H9 (cell line): ENCODE results near the gene RSPH3. TPM values are rescaled to one million over a fixed set of nuclear protein-coding genes. Genes with fewer than 3 reads are reported as not detected.

Source experiments
- DNase-seq: peaks from one replicate; pipeline ENCODE4 v3.0.0-alpha.2; 2017
- H2AFZ ChIP-seq: one replicate; pipeline ENCODE4 v1.6.1; 2013; ENCODE audit warnings: mild to moderate bottlenecking, low read length, control low read depth, moderate library complexity
- H2AK5ac ChIP-seq: 2 replicates; pipeline ENCODE4 v1.6.1; 2013; ENCODE audit warnings: low read length, control low read depth, mixed read lengths; ENCODE audit not compliant: insufficient read length
- H2BK120ac ChIP-seq: one replicate; pipeline ENCODE4 v1.6.1; 2013; ENCODE audit warnings: low read depth, mild to moderate bottlenecking, low read length, control low read depth, inconsistent platforms; ENCODE audit not compliant: poor library complexity, severe bottlenecking
- H2BK12ac ChIP-seq: 2 replicates; pipeline ENCODE4 v1.6.1; 2013; ENCODE audit warnings: low read length, control low read depth, mixed read lengths, low read depth; ENCODE audit not compliant: insufficient read length
- H2BK15ac ChIP-seq: 2 replicates; pipeline ENCODE4 v1.6.1; 2013; ENCODE audit warnings: low read depth, low read length, control low read depth
- H2BK20ac ChIP-seq: one replicate; pipeline ENCODE4 v1.6.1; 2013; ENCODE audit warnings: low read depth, mild to moderate bottlenecking, low read length, control low read depth, inconsistent platforms; ENCODE audit not compliant: poor library complexity, severe bottlenecking
- H2BK5ac ChIP-seq: 2 replicates; pipeline ENCODE4 v1.6.1; 2013; ENCODE audit warnings: low read length, control low read depth, mixed read lengths; ENCODE audit not compliant: insufficient read length
- H3K14ac ChIP-seq: 2 replicates; pipeline ENCODE4 v1.6.1; 2013; ENCODE audit warnings: low read length, control low read depth; ENCODE audit not compliant: insufficient read depth
- H3K18ac ChIP-seq: 2 replicates; pipeline ENCODE4 v1.6.1; 2013; ENCODE audit warnings: low read depth, mild to moderate bottlenecking, mixed read lengths, low read length, control low read depth; ENCODE audit not compliant: insufficient read length
- H3K23ac ChIP-seq: 2 replicates; pipeline ENCODE4 v1.6.1; 2013; ENCODE audit warnings: low read length, control low read depth, mixed read lengths, low read depth; ENCODE audit not compliant: insufficient read length
- H3K23me2 ChIP-seq: 2 replicates; pipeline ENCODE4 v1.6.1; 2013; ENCODE audit warnings: low read depth, mild to moderate bottlenecking, mixed read lengths, low read length, control low read depth; ENCODE audit not compliant: insufficient read length, poor library complexity, severe bottlenecking
- H3K27ac ChIP-seq: 2 replicates; pipeline ENCODE4 v1.5.1; 2013; ENCODE audit warnings: low read length, control low read depth, mixed read lengths, low read depth; ENCODE audit not compliant: insufficient read length
- H3K27me3 ChIP-seq: 2 replicates; pipeline ENCODE4 v1.6.1; 2013; ENCODE audit warnings: low read length, control low read depth, inconsistent platforms; ENCODE audit not compliant: insufficient read depth
- H3K4ac ChIP-seq: 2 replicates; pipeline ENCODE4 v1.6.1; 2013; ENCODE audit warnings: low read depth, mild to moderate bottlenecking, control low read depth, inconsistent platforms, low read length, moderate library complexity
- H3K4me1 ChIP-seq: 2 replicates; pipeline ENCODE4 v1.6.1; 2013; ENCODE audit warnings: low read length, control low read depth, inconsistent platforms; ENCODE audit not compliant: insufficient read depth
- H3K4me2 ChIP-seq: 2 replicates; pipeline ENCODE4 v1.6.1; 2013; ENCODE audit warnings: low read length, control low read depth, mixed read lengths; ENCODE audit not compliant: insufficient read length, insufficient read depth
- H3K56ac ChIP-seq: 2 replicates; pipeline ENCODE4 v1.6.1; 2013; ENCODE audit warnings: low read depth, mild to moderate bottlenecking, mixed read lengths, low read length, control low read depth; ENCODE audit not compliant: insufficient read length
- H3K79me1 ChIP-seq: 2 replicates; pipeline ENCODE4 v1.6.1; 2013; ENCODE audit warnings: low read depth, mild to moderate bottlenecking, moderate library complexity, low read length, control low read depth, inconsistent platforms; ENCODE audit not compliant: insufficient read depth, poor library complexity, severe bottlenecking
- H3K79me2 ChIP-seq: 2 replicates; pipeline ENCODE4 v1.6.1; 2013; ENCODE audit warnings: low read length, control low read depth, inconsistent platforms; ENCODE audit not compliant: insufficient read depth
- H3K9ac ChIP-seq: 2 replicates; pipeline ENCODE4 v1.6.1; 2013; ENCODE audit warnings: low read length, control low read depth, mixed read lengths; ENCODE audit not compliant: insufficient read length; ENCODE audit errors: extremely low read depth
- H3K9me3 ChIP-seq: one replicate; pipeline ENCODE4 v1.6.1; 2013; ENCODE audit warnings: low read depth, low read length, inconsistent platforms; ENCODE audit not compliant: control insufficient read depth
- H3T11ph ChIP-seq: one replicate; pipeline ENCODE4 v1.6.1; 2013; ENCODE audit warnings: mild to moderate bottlenecking, low read length, control low read depth, inconsistent platforms
- H4K20me1 ChIP-seq: one replicate; pipeline ENCODE4 v1.6.1; 2013; ENCODE audit not compliant: control insufficient read depth, insufficient read length, insufficient read depth
- H4K5ac ChIP-seq: 2 replicates; pipeline ENCODE4 v1.6.1; 2013; ENCODE audit warnings: low read depth, mild to moderate bottlenecking, mixed read lengths, low read length, control low read depth; ENCODE audit not compliant: insufficient read length
- H4K8ac ChIP-seq: replicated peaks from 2 replicates; pipeline ENCODE4 v1.6.1; 2013; ENCODE audit warnings: low read length, control low read depth, mixed read lengths, low read depth; ENCODE audit not compliant: insufficient read length
- H4K91ac ChIP-seq: 2 replicates; pipeline ENCODE4 v1.6.1; 2013; ENCODE audit warnings: low read depth, mild to moderate bottlenecking, moderate library complexity, mixed read lengths, low read length, control low read depth; ENCODE audit not compliant: insufficient read length
- H3K27ac Mint-ChIP-seq, 3 experiments: 2 replicates in 2 of 3; 3 replicates in 1 of 3; pipeline ENCODE4 v1.8.0; 2020 to 2021; ENCODE audit warnings: mixed read lengths in 3 of 3, mild to moderate bottlenecking in 1 of 3, moderate library complexity in 1 of 3
- H3K27me3 Mint-ChIP-seq: 2 replicates; pipeline ENCODE4 v1.8.0; 2021; ENCODE audit warnings: low read depth, mild to moderate bottlenecking, moderate library complexity, mixed read lengths
- H3K36me3 Mint-ChIP-seq, 3 experiments: 2 replicates in 2 of 3; 3 replicates in 1 of 3; pipeline ENCODE4 v1.8.0; 2020 to 2021; ENCODE audit warnings: low read depth in 3 of 3, mixed read lengths in 3 of 3; ENCODE audit not compliant: insufficient read depth in 1 of 3
- H3K4me1 Mint-ChIP-seq, 2 experiments: 2 replicates each; pipeline ENCODE4 v1.8.0; 2020; ENCODE audit warnings: mixed read lengths in 2 of 2
- H3K4me3 Mint-ChIP-seq, 2 experiments: 2 replicates in 1 of 2; 3 replicates in 1 of 2; pipeline ENCODE4 v1.8.0; 2020 to 2021; ENCODE audit warnings: mild to moderate bottlenecking in 2 of 2, mixed read lengths in 2 of 2, moderate library complexity in 1 of 2
- H3K9me3 Mint-ChIP-seq, 2 experiments: 2 replicates in 1 of 2; 3 replicates in 1 of 2; pipeline ENCODE4 v1.8.0; 2020; ENCODE audit warnings: mild to moderate bottlenecking in 2 of 2, mixed read lengths in 2 of 2, moderate library complexity in 1 of 2
- CTCF ChIP-seq: fragments of 200-600 bp; sonication (generic); conservative IDR thresholded peaks from 3 replicates; pipeline ENCODE4 v1.8.0; 2021; ENCODE audit warnings: antibody characterized with exemption, mild to moderate bottlenecking
- WGBS: extraction: QIAGEN DNeasy Blood & Tissue Kit; methylation state at CpG from one replicate; pipeline ENCODE4 v1.1.7; 2013; ENCODE audit warnings: missing lambda C conversion rate, low lambda C conversion rate, mixed read lengths; ENCODE audit not compliant: insufficient read length; ENCODE audit errors: extremely low coverage; 5-methylcytosine and 5-hydroxymethylcytosine counted together
- total RNA-seq: library from RNA; stranded (reverse); gene quantifications from 2 replicates; pipeline ENCODE4 v1.2.1, GENCODE V29; 2021

RSPH3 gene
- total RNA-seq, 1 experiment from 2014 or later, result 2.2 TPM

- H3K4me3 Mint-ChIP-seq, result no peak overlapping the region
- no peaks in the 10 kb centered on the region for H3K9me3 Mint-ChIP-seq
- Histone ChIP-seq H2BK5ac (no peak overlapping the region), H2AFZ (no peak overlapping the region), H2BK15ac (no peak overlapping the region), H3T11ph (no peak overlapping the region), H3K27me3 (no peaks in the 10 kb centered on the region), H3K27ac (no peak overlapping the region), H2BK120ac (no peak overlapping the region), H3K56ac (no peak overlapping the region), H3K79me1 (no peaks in the 10 kb centered on the region), H2AK5ac (no peak overlapping the region), H4K5ac (no peak overlapping the region), H3K18ac (no peak overlapping the region), H3K23me2 (no peaks in the 10 kb centered on the region), H2BK12ac (no peak overlapping the region), H3K9ac (no peak overlapping the region), H3K14ac (no peak overlapping the region), H3K4ac (no peak overlapping the region), H4K91ac (no peak overlapping the region), H4K20me1 (no peaks in the 10 kb centered on the region), H3K4me2 (no peak overlapping the region), H3K23ac (no peak overlapping the region), H2BK20ac (no peak overlapping the region), H3K4me1 (no peaks in the 10 kb centered on the region), H3K9me3 (no peaks in the 10 kb centered on the region), H3K79me2 (no peaks in the 10 kb centered on the region), H4K8ac (no peak overlapping the region)
- TF ChIP-seq CTCF, result no peak
- no CpG with 5 or more reads among the region's 1 CpG for WGBS
- no peaks in the 10 kb centered on the region for H3K27me3 Mint-ChIP-seq
- peaks cover 7 to 12% of the 10 kb centered on the region in 2 experiments for H3K4me1 Mint-ChIP-seq
- H3K27ac Mint-ChIP-seq, result no peak overlapping the region
- DNase-seq, result no peak
- no peaks in the 10 kb centered on the region for H3K36me3 Mint-ChIP-seq
Measured at GRCh38 chr6:159039885-159040258, 39.9 kb upstream of the RSPH3 start.
